Stimulated activated CD8-positive, alpha-beta memory T cell treated with anti-CD3 and anti-CD28 coated beads, Interleukin-15, amount 100 ng/mL, for 24 hours (primary cell): ENCODE data around the gene FAM3C.
"Not testable (repeated sequence)": the region's sequence is repeated elsewhere in the genome, so short reads cannot be mapped to it uniquely, and the experiment has no call there.

Source experiments
- DNase-seq: peaks from one replicate; pipeline ENCODE4 v3.0.0-alpha.2; 2020; ENCODE audit warnings: low read depth

The FAM3C gene

DNA sequence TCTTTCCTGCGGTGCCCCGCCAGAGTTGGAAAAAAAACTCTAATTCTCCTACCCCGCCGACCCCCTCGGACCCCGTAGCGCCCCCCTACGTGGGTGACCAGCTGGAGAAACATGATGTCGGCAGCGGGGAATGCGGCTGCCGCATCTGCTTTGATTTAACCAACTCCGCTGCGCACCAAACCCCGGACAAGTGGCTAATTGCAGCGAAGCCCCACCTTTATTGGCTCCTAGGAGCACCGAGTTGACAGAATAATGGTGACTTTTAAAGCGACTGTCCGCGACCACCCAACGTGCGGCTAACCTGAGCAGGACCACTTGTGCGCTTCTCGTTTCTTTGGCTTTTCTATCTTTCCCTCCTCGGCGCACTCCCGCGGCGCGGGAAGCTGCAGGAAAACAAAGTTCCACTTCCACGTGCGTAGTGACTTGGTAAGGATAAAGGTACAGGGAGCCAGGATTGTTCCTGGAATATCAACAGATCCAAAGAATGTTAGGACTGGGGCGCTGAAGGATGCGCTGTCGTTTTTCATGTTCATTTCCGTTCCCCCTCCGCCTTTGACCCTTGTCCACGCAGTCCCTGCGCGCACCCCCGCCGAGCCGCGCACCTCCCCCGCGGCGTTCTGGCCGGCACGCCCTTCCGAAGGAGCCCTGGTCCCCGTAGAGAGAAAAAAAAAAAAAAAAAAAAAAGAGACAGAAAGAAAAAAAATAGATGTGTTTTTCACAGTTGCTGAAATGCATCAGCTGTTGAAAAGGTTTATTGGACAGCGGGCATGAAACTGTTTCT is 65.9 kb downstream of the FAM3C start:
- no peak for DNase-seq

DNA sequence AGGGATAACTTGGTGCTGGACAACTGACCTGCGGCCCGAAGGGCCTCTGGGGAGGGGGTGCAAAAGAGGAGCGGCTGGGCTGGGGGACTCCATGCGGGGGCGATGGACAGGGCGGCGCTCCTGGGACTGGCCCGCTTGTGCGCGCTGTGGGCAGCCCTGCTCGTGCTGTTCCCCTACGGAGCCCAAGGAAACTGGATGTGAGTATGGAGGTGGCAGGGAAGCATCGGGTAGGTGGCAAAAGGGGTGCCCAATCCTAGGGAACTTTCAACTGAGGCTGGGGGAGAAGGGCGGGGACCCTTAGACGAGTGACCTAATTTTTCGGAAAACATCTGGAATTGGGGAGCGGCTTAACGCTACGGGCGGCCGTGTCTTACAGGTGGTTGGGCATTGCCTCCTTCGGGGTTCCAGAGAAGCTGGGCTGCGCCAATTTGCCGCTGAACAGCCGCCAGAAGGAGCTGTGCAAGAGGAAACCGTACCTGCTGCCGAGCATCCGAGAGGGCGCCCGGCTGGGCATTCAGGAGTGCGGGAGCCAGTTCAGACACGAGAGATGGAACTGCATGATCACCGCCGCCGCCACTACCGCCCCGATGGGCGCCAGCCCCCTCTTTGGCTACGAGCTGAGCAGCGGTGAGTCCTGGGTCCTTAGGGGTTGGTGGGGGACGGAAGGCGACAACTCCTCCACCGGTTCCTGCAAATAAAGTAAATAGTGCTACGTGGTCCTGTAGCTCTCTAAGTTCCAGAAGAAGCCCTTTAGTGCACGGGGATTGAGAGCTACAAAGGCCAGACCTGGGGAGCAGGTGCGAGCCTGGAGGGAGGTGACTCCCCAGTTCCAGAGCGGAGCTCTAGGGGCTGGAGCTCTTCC is 66.7 kb downstream of the FAM3C start:
- no peak for DNase-seq

DNA sequence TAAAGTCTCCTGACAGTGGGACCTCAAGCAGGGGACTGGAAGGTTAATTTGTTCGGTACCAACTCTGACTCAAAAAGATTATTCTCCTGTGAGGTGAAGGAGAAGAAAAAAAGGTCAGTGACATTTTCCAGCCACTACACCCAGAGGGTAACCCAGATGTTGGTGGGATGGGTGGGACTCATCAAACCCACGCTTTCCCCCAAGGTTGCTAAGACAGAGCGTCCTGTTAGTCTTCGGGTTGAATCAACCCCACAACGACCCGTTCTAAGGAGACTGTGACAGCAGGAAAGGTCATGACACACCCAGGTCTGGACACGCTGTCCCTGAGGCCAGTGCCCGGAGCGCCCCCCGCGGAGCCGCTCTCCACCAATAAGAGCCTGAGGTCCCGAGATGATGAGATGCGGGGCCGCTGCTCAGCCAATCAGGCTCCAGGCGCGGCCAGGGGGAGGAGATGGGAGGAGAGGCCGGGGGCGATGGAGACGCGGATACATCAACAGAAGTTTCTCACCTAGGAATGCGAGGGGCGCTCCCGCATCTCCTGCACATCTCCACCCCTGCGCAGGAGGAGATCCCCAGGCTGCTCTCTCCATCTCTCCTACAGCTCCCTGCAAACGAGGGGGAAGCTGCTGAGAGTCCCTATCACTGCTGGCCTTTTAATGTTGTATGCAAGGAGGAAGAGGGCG is 67.5 kb downstream of the FAM3C start, which contains the start of gene WNT16:
Gene WNT16 (plus strand): TSS at position 493 of the 683 bp plus-strand sequence. CDS start 293 bp downstream, outside the sequence.
- DNase-seq, result no peak

DNA sequence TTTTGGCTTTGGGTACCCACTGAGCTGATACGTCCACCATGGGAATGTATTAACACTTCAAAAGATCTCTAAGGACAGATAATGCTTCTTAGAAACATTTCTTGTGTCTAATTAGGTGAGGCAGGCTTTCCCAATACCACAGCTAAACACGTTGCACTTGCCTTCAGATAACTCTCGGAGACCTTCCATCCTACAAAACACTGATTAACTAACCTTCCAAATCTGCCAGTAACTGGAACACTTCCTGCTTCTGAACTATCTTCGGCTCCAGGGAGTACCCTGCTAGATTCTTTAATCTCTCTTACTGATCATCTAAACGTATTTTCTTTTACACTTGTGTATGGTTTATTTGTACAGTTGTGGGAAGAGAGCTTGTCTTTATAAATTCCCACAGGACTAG is 68.4 kb downstream of the FAM3C start:
- no peak for DNase-seq

DNA sequence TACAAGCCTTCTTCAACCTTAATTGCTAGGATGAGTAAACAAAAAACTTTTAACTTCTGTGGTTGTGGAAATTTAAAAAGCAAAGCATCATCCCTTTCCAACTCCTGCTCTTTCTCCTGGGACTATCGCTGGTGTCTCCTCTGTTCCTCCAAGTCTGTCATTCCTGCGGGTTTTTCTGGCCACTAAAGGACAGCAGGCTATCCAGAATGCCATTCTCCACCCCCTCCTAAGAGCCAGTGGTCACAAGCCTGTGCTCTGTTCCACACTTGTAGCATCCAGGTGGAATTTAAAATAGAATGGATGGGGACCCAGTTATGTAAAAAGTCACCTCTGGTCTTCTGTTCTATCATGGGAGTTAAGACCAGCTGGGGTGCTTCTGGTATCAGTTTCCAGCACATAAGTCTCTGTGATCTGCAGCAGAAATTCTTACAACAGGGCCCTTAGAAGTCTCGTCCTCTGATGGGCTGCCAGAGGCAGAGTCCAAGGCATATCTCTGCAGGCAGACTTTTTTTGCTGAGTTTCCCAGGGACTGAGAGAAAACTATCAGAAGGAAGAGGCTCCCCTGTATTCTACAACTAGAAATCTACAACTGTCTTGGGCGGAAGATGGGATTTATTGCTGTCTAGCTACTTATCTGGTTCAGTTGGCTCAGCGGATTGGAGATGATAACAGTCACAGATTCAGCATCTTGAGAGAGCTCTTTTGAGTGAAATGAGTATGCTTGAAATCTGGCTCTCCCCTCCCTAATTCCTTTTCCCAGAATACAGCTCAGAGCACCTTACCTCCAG is 72.4 kb downstream of the FAM3C start:
- DNase-seq, result no peak

DNA sequence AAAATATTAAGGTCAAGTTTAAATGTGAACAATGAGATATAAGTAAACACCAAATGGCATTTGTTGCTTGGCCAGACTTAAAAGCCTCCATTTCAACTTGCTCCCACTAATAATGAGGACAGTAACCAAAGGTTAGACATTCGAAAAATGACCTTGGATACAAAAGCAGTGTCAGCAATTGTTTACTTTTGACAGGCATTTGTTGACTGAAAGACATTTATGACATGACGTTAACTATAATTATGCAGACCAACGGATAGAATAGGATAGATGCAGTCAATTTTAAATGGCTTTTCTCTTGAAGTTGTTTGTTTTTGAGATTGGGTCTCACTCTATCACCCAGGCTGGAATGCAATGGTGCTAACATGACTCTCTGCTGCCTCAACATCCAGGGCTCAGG is 73.6 kb downstream of the FAM3C start:
- no peak for DNase-seq

DNA sequence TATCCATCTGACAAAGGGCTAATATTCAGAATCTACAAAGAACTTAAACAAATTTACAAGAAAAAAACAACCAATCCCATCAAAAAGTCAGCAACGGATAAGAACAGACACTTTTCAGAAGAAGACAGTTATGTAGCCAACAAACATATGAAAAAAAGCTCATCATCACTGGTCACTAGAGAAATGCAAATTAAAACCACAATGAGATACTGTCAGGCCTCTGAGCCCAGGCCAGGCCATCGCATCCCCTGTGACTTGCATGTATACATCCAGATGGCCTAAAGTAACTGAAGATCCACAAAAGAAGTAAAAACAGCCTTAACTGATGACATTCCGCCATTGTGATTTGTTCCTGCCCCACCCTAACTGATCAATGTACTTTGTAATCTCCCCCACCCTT is 80.9 kb downstream of the FAM3C start:
- not testable (repeated sequence) for DNase-seq

DNA sequence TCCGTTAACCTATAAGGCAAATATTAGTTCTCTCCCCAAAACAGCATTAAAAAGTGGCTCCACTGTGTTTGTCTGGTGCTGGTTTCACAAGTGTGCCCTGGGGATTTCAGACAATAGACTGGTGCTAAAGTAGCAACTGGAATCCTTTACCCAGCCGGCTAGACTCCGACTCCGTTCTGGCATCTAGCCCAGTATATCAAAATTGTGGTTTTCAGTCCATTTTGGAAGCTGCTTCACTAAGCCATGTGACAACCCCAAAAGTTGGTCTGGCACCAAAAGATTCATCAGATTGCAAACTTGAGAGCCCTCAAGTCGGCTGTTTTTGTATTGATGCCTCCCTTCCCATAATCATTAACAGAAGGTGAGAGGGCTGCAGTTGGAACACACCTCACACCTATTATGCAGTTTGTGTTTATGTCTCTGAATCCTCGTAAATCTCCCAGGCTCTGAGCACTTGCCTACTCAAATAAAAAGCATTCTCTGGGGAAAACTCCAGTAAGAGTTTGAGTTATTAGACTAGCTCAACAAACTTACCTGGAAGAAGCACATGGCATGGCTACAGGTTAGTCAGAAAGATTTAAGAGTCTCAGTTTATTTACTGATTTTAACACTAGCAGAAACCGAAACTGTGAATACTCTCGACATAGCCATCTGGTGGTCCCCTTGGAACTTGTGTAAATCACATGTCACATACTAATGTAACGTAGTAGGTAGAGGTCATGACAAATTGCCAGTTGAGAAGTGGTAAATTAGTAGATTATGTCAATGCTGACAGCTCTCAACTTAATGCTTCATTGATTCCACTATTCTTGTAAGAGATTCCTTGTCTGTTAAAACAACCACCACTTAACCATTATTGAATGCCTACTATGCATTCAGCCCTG is 82.1 kb downstream of the FAM3C start:
- DNase-seq, result no peak

DNA sequence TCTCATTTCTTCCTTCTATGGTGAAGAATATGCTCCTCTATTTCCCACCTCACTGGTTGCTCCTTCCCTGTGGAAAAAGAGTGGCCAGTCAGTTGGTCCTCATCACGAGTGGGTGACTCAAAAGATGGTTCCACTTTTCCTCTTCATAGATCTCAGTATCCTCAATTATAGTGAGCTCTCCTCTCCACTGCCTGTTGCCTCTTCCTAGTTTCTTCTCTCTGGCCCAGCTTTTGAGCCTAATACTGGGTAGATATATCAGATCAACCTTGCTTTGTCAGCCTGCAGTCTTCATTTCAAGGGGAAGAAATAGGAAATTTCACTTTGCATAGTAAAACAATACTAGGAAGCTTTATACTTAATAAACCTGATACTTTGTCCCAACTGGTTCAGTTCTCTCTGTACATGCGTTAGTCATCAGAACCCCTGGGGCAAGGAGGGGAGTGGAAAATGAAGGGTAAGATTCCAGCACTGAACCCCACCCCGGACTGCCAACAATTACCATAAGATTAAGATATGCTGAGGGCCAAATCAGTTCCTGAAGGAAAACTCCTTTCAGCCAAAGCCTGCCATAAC is 82.8 kb downstream of the FAM3C start:
- no peak for DNase-seq

DNA sequence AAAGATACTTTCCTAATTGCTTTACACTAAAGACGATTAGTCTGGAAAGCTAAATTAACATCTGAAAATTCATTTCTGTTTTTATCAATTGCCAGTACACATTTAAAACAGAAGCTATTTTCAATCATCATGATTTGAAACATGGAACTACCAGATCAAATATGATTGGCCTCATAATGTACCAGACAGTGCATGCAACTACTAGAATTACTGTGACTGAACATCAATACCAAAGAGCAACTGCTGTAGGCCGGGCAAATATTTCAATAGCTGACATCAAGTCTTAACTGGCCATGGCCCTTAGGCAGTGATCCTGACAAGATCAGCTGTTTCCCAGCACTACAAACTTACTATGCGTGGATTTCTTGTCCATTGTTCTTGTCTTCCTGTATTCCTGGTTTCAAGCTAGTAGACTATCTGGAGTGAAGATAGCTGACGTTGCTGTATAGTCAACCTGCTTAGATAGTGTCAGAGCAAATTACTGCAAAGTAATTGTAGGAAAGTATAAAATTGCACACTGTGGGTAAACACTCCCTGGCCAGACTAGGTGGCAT is 89.0 kb downstream of the FAM3C start:
- DNase-seq, result no peak

DNA sequence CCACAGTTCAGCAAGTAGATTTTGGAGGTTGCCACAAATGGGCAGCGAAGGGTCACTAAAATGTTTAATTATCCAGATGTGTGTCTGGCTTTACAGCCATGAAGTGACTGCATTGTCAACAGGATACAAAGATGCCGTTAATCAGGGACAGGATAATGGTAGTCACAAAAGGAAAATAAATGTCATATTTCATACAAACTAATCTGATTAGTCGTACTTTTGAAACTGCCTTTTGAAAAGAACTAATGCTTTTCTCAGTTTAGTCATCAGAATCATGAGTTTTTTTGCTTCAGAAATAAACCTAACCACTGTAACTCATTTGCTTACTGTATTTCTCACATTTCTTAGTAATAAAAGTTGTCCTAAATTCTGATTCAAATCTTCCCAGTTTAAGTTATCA is 89.5 kb downstream of the FAM3C start:
- no peak for DNase-seq

DNA sequence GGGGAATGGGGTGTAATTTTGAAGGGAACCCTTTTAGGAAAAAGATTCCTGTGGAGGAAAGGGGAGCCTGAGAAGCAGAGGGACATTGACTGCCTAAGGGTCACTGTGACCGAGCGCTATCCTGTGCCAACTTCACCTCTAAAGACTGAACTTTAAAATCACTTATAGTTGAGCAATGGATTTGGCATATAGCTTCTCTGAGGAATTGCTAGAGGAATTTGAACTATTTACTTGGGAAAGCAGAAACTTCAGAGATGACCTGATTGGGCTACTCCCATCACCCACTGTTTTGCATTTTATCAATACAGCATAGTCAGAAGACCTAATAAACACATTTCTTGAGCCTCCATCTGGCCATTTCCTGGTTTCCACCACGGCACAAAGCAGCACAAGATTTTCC is 91.0 kb downstream of the FAM3C start:
- no peak for DNase-seq

DNA sequence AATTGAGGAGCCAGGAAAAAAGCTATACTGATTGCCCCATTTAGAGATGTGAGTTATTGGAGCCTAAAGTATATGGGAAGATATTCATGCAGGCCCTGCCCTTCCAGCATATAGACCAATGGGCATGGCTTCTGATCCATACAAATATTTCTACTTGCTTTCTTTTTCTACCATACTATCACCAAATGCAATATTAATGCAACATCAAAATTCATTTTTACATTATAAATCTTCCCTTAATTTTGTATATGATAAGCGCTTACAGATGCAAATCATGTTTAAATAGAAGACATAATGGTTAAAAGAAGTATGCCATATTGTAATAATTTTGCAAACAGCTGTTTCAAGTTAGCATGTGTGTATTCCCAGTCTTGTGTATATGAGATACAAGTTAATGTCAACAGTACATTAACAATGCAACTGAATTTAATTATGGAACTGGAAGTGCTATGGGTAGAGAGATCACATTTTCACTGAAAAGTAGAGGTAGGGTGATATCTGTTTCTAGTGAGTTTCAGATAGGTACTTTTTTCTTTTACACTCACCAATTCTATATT is 91.9 kb downstream of the FAM3C start:
- no peak for DNase-seq

DNA sequence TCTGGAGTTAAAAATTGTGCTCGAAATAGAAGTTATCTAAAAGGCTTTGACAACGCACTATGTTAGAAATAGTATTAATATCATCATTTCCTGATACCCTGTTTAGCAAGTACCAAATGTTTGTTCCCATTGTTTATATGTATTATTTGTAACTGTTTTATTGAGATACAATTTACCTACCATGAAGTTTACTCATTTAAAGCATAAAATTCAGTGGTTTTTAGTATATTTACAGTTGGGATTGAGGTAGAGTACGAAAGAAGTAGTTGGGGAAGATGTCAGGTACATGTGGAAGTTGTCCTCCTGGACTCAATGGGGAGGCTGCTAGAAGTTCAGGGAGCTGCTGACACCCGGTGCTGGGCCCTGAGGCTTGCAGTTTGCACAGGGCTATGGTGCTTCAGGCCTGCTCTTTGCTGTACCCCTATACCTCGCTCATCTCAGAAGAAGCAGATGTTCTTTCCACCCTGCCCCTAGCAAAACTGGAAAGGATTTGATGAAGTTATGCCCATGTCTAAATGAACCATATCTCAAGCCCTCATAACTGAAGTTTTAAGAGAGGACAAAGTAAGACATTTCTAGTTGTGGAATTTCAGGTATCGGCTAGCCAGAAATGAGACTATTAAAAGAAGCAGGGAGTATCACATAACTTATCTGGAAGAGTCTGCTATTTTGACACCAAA is 92.5 kb downstream of the FAM3C start:
- DNase-seq, result no peak

DNA sequence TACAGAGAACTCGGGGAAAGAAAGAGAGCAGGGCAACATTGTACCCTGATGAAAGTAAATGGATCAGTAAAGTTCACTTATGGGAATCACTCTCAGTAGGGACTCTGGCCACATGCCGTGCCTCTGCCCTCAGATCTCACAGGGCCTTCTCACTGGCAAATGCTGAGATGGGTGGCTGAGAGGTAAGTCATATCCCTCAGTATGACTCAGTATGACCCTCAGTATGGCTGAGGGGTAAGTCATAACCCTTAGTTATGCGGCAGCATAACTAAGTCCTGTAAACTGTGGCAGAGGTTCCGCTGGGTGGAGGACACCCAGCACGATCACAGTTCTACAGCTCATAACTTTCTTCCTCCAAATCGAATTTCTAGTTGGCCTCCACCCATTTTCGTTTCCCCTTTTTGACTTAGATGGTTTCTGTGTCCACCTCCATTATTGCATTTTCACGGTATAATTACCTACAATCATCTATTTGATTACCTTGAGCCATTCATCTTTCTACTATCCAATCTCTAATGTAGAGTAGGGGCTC is 93.8 kb downstream of the FAM3C start:
- DNase-seq, result no peak

DNA sequence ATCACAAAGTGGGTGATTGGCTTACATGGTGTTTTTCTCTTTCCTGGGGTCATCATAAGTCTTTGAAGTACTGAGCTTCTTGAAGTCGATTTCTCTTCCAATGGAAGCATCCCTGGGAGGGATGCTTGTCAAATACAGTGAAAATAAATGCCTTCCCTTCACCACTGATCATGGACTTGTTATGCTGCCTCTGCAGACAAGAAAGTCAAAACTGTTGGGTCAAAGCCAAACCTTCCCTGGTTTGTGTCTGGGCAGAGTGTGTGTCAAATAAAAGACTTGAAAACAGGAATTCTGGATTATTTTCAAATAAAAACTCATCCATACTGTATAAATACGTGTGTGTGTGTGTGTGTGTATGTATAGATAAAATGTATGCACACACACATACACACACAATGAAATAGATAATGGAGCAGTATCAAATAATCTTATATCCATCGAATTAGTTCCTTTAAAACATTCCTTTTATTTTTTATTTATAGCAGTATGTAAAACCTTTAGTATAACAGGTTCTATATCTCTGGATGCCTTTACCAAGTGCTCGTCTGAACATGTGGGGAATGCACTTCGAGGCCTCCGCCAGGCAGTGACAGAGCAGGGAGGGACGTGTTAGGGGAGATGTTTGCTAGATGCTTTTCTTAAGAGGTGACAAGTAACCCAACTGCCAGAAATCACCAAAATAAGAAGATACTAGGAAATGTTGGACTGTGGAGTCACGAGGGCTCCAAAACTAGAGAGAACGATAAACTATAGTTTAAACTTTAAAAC is 94.5 kb downstream of the FAM3C start:
- DNase-seq, result no peak

DNA sequence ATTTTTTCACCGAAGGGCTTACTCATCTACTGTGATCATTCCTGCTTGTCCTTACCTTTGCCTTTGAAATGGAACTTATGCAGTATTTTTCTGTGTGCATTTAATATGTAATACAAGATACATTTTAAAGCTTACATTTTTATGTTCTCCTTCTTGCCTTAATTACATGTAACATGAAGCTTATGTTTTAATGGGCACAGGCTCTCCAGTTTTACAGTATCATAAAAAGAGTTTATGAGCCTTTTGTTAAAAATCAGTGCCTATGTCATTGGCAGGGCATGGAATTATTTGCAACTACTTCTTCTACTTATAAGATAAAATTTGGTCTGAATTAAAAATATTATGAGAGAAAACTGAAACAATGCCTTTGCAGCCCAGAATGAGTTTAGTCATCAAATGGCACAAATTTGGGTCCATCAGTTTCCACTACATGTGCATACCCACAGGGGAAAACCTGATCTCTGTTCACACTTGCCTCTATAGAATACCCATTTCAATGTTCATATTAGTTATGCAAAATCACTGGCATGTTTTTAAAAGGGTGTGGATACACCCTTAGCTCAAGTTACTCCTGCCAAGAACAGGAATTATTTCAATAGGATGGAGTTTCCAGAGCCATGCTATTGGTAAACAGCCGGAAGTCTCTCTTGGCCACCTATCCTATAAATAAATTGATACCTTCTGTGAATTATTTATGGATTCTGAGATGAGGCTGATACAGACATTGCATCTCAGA is 95.3 kb downstream of the FAM3C start:
- no peak for DNase-seq
